ENCODE data around the gene RFT1. TPM values are rescaled to one million over a fixed set of nuclear protein-coding genes. Genes with fewer than 3 reads are reported as not detected.

The RFT1 gene
- total RNA-seq, 1 donor from 2014 or later: 14.8 TPM

DNA sequence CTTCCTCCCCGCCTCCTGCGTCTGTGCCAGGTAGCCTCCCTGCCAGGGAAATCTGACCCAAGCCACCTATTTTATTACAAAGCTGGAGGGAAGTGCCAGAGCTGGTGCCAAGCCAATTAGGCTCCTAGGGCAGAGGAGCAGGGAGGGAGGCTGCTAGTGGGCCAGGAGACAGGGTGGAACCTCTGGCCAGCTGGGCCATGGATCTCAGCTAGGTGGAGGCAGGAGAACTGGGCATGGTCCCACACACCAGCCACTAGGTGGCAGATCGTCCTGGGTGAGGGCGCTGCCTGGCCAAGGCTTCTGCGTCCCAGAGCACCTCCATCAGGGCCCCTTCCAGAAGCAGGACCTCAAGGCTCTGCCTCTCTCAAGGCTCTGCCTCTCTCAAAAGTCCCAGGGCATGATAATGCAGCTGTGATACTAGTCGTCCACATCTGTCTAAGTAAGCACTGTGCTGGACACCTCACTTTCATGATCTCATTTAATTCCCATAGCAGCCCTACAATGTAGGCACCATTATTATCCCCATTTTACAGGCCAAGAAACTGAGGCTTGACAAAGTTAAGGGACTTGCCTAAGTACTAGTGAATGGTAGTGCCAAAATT lies 4.5 kb upstream of the RFT1 start:
- Mint-ChIP-seq H3K27me3 (ENCODE audit: low read depth) (no peaks in the 10 kb centered on the region), H3K36me3 (ENCODE audit: low read depth) (no peaks in the 10 kb centered on the region), H3K4me1 (ENCODE audit: low read depth) (peaks cover 13% of the 10 kb centered on the region), H3K27ac (ENCODE audit: unreplicated experiment) (no peak overlapping the region), H3K9me3 (ENCODE audit: low read depth) (no peaks in the 10 kb centered on the region), H3K4me3 (ENCODE audit: unreplicated experiment) (no peak overlapping the region)
- DNase-seq (ENCODE audit: low spot score): no peak
- TF ChIP-seq, protein P1, sequence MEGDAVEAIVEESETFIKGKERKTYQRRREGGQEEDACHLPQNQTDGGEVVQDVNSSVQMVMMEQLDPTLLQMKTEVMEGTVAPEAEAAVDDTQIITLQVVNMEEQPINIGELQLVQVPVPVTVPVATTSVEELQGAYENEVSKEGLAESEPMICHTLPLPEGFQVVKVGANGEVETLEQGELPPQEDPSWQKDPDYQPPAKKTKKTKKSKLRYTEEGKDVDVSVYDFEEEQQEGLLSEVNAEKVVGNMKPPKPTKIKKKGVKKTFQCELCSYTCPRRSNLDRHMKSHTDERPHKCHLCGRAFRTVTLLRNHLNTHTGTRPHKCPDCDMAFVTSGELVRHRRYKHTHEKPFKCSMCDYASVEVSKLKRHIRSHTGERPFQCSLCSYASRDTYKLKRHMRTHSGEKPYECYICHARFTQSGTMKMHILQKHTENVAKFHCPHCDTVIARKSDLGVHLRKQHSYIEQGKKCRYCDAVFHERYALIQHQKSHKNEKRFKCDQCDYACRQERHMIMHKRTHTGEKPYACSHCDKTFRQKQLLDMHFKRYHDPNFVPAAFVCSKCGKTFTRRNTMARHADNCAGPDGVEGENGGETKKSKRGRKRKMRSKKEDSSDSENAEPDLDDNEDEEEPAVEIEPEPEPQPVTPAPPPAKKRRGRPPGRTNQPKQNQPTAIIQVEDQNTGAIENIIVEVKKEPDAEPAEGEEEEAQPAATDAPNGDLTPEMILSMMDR (IDR thresholded peaks at IDR 0.05): peak; percentile 86

DNA sequence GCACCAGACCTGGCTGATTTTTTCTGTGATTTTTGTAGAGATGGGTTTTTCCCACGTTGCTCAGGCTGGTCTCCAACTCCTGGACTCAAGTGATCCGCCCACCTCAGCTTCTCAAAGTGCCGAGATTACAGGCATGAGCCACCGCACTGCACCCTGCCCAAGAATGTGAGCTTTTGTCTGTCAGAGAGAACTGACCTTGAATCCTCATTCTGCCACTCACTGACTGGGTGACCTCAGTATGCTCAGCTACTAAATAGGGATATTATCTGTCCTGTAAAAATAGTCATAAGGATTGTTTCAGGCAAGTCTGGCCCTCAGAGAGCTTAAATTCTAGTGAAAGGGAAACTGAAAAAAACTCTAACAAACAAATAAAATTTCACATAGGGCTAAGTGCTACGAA lies 2.1 kb upstream of the RFT1 start:
- no peaks in the 10 kb centered on the region for H3K27me3 Mint-ChIP-seq (ENCODE audit: low read depth)
- no peaks in the 10 kb centered on the region for H3K9me3 Mint-ChIP-seq (ENCODE audit: low read depth)
- H3K27ac Mint-ChIP-seq (ENCODE audit: unreplicated experiment): no peak overlapping the region
- no peaks in the 10 kb centered on the region for H3K36me3 Mint-ChIP-seq (ENCODE audit: low read depth)
- DNase-seq (ENCODE audit: low spot score): peak; percentile 42
- no peak overlapping the region for H3K4me3 Mint-ChIP-seq (ENCODE audit: unreplicated experiment)
- peaks cover 16% of the 10 kb centered on the region for H3K4me1 Mint-ChIP-seq (ENCODE audit: low read depth)
- TF ChIP-seq, protein P1 (IDR thresholded peaks at IDR 0.05): no peak

DNA sequence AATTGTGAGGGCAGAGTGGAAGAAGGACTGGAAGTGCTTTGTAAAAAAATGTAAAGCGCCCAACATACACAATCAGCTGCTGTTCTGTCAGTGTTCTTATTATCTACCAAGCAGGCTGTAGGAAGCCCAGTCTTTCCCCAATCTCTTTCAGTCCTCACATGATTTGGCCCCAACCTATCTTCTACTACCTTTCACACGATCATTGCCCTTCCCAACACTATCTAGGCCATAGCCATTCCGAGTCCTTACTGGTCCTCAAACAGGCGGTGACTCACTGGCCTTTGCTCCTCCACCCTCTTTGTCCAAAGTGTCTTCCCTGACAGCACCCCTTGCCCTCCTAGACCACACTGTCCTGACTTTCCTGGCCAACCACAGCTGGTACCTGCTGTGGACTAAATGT lies 861 bp upstream of the RFT1 start:
- H3K36me3 Mint-ChIP-seq (ENCODE audit: low read depth): no peaks in the 10 kb centered on the region
- peak; percentile 2 for DNase-seq (ENCODE audit: low spot score)
- H3K4me3 Mint-ChIP-seq (ENCODE audit: unreplicated experiment): peak overlapping the region; percentile 81
- no peaks in the 10 kb centered on the region for H3K27me3 Mint-ChIP-seq (ENCODE audit: low read depth)
- peak overlapping the region; percentile 97 for H3K27ac Mint-ChIP-seq (ENCODE audit: unreplicated experiment)
- TF ChIP-seq, protein P1 (IDR thresholded peaks at IDR 0.05): no peak
- no peaks in the 10 kb centered on the region for H3K9me3 Mint-ChIP-seq (ENCODE audit: low read depth)
- peaks cover 16% of the 10 kb centered on the region for H3K4me1 Mint-ChIP-seq (ENCODE audit: low read depth)

DNA sequence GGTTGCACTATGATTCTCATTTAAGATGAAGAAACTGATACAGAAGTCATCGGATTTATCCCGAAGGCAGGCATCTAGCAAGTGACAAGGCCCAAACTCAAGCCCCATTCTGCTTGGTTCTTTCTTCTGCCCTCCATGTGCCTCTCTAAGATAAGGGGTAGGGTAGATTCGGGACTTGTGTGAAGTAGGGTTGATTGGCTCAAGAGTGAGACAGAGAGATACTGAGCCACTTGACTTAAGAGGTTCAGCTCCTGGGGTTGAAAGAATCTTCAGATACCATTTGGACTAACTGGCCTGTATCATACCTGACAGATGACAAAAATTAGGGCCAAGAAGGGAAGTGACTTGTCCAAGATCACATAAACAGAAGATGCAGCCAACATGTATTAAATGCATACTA lies 891 bp downstream of the RFT1 start:
- H3K4me1 Mint-ChIP-seq (ENCODE audit: low read depth): peaks cover 16% of the 10 kb centered on the region
- H3K36me3 Mint-ChIP-seq (ENCODE audit: low read depth): peaks cover 7% of the 10 kb centered on the region
- DNase-seq (ENCODE audit: low spot score): no peak
- TF ChIP-seq, protein P1 (IDR thresholded peaks at IDR 0.05): no peak
- peak overlapping the region; percentile 81 for H3K4me3 Mint-ChIP-seq (ENCODE audit: unreplicated experiment)
- H3K9me3 Mint-ChIP-seq (ENCODE audit: low read depth): no peaks in the 10 kb centered on the region
- no peaks in the 10 kb centered on the region for H3K27me3 Mint-ChIP-seq (ENCODE audit: low read depth)
- H3K27ac Mint-ChIP-seq (ENCODE audit: unreplicated experiment): no peak overlapping the region

DNA sequence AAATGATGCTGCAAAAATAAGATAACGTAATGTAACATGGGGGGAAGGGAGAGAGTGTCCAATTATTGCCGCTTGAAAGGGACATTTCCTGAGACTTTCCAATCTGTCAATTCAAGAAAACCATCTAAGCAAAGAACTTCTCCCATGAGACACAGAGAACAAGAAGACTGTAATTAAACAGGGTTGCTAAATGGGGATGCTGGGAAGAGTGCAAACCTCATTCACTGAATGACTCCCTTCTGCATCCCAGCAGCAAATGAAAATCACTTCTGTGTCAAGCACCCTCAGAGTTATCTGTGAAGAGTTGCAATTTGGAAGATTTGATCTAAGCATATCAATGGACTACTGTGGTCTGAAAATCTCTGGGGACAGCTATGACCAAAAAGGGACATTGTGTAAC lies 3.6 kb downstream of the RFT1 start:
- Mint-ChIP-seq H3K36me3 (ENCODE audit: low read depth) (peaks cover 17% of the 10 kb centered on the region), H3K9me3 (ENCODE audit: low read depth) (no peaks in the 10 kb centered on the region), H3K4me3 (ENCODE audit: unreplicated experiment) (no peak overlapping the region), H3K4me1 (ENCODE audit: low read depth) (peaks cover 16% of the 10 kb centered on the region), H3K27ac (ENCODE audit: unreplicated experiment) (no peak overlapping the region), H3K27me3 (ENCODE audit: low read depth) (no peaks in the 10 kb centered on the region)
- DNase-seq (ENCODE audit: low spot score): no peak
- TF ChIP-seq, protein P1 (IDR thresholded peaks at IDR 0.05): no peak

All from chondrocyte (in vitro differentiated cells).